Measurements from ENCODE around the gene RELL1.

RELL1 gene

GRCh38 chr4:37693030-37693429 lies 6.9 kb upstream of the RELL1 start:
- H3K27ac ChIP-seq: no peak overlapping the region
- TF ChIP-seq, protein P1, sequence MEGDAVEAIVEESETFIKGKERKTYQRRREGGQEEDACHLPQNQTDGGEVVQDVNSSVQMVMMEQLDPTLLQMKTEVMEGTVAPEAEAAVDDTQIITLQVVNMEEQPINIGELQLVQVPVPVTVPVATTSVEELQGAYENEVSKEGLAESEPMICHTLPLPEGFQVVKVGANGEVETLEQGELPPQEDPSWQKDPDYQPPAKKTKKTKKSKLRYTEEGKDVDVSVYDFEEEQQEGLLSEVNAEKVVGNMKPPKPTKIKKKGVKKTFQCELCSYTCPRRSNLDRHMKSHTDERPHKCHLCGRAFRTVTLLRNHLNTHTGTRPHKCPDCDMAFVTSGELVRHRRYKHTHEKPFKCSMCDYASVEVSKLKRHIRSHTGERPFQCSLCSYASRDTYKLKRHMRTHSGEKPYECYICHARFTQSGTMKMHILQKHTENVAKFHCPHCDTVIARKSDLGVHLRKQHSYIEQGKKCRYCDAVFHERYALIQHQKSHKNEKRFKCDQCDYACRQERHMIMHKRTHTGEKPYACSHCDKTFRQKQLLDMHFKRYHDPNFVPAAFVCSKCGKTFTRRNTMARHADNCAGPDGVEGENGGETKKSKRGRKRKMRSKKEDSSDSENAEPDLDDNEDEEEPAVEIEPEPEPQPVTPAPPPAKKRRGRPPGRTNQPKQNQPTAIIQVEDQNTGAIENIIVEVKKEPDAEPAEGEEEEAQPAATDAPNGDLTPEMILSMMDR (conservative IDR thresholded peaks at IDR 0.05): no peak
- no peak for TF ChIP-seq ZFX (IDR thresholded peaks at IDR 0.05)

- H3K27ac ChIP-seq: no peak overlapping the region
- no peak for TF ChIP-seq ZFX (IDR thresholded peaks at IDR 0.05)
- TF ChIP-seq, protein P1 (conservative IDR thresholded peaks at IDR 0.05): no peak
Observed at GRCh38 chr4:37690976-37691375, 4.8 kb upstream of the RELL1 start.

GRCh38 chr4:37689353-37690095 lies 3.3 kb upstream of the RELL1 start:
- TF ChIP-seq, protein P1 (conservative IDR thresholded peaks at IDR 0.05): no peak
- no peak for TF ChIP-seq ZFX (IDR thresholded peaks at IDR 0.05)
- H3K27ac ChIP-seq: no peak overlapping the region

GRCh38 chr4:37687681-37688080 lies 1.5 kb upstream of the RELL1 start:
- H3K27ac ChIP-seq: no peak overlapping the region
- TF ChIP-seq, protein P1 (conservative IDR thresholded peaks at IDR 0.05): no peak
- TF ChIP-seq ZFX (IDR thresholded peaks at IDR 0.05): no peak

GRCh38 chr4:37687194-37687562 lies 1.0 kb upstream of the RELL1 start:
- H3K27ac ChIP-seq: peak overlapping the region; percentile 41
- TF ChIP-seq, protein P1 (conservative IDR thresholded peaks at IDR 0.05): no peak
- TF ChIP-seq ZFX (IDR thresholded peaks at IDR 0.05): no peak

GRCh38 chr4:37685823-37686372 lies 278 bp downstream of the RELL1 start:
- H3K27ac ChIP-seq: peak overlapping the region; percentile 84
- TF ChIP-seq, protein P1 (conservative IDR thresholded peaks at IDR 0.05): no peak
- no peak for TF ChIP-seq ZFX (IDR thresholded peaks at IDR 0.05)

GRCh38 chr4:37685161-37685822 lies 884 bp downstream of the RELL1 start:
- no peak for TF ChIP-seq ZFX (IDR thresholded peaks at IDR 0.05)
- TF ChIP-seq, protein P1 (conservative IDR thresholded peaks at IDR 0.05): no peak
- H3K27ac ChIP-seq: peak overlapping the region; percentile 84
